ENCODE results near the gene VPS4A.
"Not testable (repeated sequence)": the region's sequence is repeated elsewhere in the genome, so short reads cannot be mapped to it uniquely, and the experiment has no call there.

Gene VPS4A

GRCh38 chr16:69328854-69329316 is 17.7 kb downstream of the VPS4A start:
- no peak for FAIRE-seq

- no peak for FAIRE-seq
Measured at GRCh38 chr16:69329369-69330285, 18.5 kb downstream of the VPS4A start.

DNA sequence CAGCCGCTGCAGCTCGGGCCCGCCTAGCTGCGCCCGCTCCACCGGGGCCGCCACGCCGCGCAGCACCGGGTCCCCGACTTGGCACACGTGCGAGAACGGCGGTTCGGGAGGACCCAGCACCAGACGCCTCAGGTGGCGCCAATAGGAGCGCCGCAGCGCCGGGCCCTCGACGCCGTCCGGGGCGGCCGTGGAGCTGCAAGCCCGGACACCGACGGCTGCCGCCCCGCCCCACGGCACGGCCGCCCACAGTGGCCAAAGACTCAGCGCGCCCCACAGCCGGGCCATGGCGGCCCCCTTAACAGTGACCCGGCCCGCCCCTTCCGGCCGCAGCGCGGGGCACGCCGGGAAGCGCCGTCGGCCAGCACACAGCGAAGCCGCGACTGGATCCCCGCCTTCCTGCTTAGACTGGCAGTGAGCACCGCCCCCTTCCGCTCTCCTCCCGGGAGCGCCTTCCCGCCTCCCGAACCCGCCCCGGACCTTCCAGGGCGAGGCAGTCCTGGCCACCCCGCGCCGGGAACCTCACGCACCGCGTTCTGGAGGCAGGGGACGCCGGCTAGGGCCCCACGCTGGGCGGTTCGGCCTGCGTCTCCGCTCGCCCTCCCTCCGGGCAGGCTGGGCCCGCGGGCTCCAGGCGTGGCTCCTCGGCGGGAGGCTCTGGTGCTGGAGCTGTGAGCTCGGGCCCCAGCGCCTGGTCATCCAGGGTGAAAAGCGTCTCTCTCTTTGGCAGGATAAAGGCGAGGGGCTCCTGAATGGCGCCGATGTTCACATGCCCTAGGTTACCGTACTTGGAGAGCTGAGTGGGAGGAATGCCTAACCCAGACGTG is 19.3 kb downstream of the VPS4A start, which contains the start of gene PDF:
TSS of gene PDF (minus strand) at position 303 of the 824 bp plus-strand sequence. CDS start at position 285, 18 bp downstream.
- no peak for FAIRE-seq

- FAIRE-seq = no peak
Measured at GRCh38 chr16:69334696-69335095, 23.5 kb downstream of the VPS4A start.

- no peak for FAIRE-seq
Measured at GRCh38 chr16:69338557-69339288, 27.6 kb downstream of the VPS4A start.

- FAIRE-seq = peak; percentile 71
Measured at GRCh38 chr16:69339289-69340094, 28.3 kb downstream of the VPS4A start, which contains the start of the genes COG8 and NIP7. Gene COG8 (minus strand): TSS chr16:69339564. CDS start chr16:69339552, 12 bp downstream. Gene NIP7 (plus strand): TSS chr16:69339772. CDS start chr16:69339830, 58 bp downstream.

- FAIRE-seq = no peak
Measured at GRCh38 chr16:69340095-69340644, 29.0 kb downstream of the VPS4A start.

DNA sequence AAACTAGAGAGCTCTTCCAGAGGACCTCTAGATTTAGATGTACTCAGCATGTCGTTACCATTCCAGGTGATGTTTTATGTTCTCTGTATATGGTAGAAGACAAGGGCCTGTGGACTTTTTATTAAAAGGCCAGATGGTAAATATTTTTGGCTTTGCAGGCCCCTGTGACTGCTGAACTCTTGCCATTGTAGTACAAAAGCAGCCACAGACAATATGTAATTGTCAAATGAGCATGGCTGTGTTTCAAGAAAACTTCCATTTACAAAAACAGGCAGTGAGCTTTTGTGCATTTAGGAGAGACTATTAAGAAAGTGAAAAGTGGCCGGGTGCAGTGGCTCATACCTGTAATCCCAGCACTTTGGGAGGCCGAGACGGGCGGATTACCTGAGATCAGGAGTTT is 33.0 kb downstream of the VPS4A start:
- no peak for FAIRE-seq

DNA sequence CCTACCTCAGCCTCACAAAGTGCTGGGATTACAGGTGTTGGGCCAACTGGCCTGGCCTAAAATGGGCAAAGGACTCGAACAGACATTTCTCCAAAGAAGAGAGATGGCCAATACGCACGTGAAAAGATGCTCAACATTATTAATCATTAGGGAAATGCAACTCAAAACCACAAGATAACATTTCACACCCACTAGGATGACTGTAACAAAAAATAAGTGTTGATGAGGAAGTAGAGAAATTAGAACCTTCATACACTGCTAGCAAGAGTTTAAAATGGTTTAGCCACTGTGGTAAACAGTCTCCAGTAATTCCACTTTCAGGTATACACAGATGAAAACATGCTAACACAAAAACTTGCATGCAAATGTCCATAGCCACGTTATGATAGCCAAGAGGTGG is 34.8 kb downstream of the VPS4A start:
- FAIRE-seq = no peak

DNA sequence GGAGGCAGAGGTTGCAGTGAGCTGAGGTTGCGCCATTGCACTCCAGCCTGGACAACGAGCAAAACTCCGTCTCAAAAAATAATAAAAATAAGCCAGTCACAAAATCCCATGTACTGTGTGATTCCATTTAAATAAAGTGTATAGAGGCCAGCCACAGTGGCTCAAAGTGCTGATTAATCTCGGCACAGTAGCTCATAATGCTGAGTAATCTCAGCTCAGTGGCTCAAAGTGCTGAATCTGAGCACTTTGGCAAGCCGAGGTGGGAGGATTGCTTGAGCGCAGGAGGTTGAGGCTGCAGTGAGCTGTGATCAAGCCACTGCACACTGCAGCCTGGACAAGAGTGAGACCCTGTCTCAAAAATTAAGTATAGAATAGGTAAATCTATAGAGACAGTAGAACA is 35.5 kb downstream of the VPS4A start:
- FAIRE-seq = no peak

DNA sequence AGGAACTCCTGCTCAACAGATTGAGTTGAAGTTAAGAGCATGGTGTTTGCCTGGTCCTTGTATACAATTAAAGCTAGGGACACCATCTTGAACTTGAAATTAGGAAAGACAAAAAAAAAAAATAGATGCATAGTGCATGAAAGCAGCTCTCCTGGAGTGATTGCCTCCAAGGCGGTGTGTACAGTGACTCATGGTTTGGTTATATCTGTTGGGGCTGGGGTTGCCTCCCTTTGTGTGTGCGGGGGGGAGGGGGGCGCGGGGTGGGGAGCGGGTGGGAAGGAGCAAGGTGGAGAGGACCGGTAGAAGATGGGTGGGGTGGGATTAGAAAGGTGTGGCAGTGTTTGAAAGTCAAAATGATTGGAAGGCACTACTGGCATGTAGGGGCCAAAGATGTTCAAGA is 37.1 kb downstream of the VPS4A start:
- FAIRE-seq = no peak

GRCh38 chr16:69349536-69349935 is 38.4 kb downstream of the VPS4A start:
- FAIRE-seq = no peak

- no peak for FAIRE-seq
Measured at GRCh38 chr16:69350536-69351133, 39.5 kb downstream of the VPS4A start.

- peak; percentile 91 for FAIRE-seq
Measured at GRCh38 chr16:69351309-69352027, 40.3 kb downstream of the VPS4A start, which contains the start of gene TMED6. Gene TMED6 (minus strand): TSS chr16:69351786. CDS start chr16:69351753, 33 bp downstream.

DNA sequence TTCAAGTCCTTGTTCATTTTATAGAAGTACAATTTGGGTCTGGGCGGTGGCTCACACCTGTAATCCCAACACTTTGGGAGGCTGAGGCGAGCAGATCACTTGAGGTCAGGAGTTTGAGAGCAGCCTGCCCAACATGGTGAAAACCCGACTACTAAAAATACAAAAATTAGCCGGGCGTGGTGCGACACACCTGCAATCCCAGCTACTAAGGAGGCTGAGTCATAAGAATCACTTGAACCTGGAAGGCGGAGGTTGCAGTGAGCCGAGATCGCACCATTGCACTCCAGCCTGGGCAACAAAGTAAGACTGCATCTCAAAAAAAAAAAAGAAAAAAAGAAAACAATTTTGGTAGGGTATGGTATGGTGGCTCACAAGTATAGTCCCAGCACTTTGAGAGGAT is 48.9 kb downstream of the VPS4A start:
- not testable (repeated sequence) for FAIRE-seq

DNA sequence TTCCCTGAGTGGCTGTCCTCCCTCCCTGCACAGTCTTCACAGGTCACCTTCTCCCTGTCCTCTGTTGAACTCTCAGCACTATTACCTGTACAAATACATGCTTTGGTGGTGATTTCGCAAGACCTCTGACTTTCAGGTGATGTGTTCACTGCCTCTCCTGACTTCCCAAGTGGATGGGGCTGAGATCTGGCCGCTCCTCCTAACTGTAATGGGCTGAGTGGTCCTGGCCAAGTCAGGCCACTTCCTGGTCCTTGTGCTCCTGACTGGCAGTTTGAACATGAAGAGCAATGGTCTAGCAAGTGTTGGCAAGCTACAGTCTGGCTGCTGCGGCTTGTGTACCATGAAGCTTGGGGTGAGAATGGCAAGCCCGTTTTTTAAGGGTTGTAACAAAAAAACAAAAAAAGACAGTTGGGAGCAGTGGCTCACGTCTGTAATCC is 52.1 kb downstream of the VPS4A start:
- no peak for FAIRE-seq

DNA sequence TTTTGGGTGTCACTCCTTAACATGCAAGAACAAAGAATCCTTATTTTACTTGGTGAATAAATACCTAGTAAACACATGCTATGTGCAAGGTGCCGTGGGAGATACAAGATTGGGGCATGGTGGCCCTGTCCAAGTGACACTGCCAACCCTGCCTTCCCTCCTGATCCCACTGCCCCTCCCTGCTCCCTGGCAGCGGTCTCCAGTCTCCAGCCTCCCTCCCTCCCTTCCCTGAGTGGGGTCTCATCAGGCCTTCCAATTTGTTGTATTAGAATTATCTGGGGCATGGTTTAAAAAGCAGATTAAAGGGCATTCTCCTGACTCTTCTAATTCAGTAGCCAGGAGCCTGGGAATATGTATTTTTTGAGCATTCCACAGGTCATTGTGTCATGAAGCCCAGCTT is 52.9 kb downstream of the VPS4A start:
- FAIRE-seq = no peak

GRCh38 chr16:69365901-69366300 is 54.8 kb downstream of the VPS4A start:
- no peak for FAIRE-seq

GRCh38 chr16:69366431-69366830 is 55.3 kb downstream of the VPS4A start:
- no peak for FAIRE-seq

- FAIRE-seq = no peak
Measured at GRCh38 chr16:69367980-69368379, 56.8 kb downstream of the VPS4A start.

All from islet of Langerhans (tissue), 1 donor.